Neural crest cell (in vitro differentiated cells): ENCODE measurements around the gene DNASE2. TPM values are rescaled to one million over a fixed set of nuclear protein-coding genes. Genes with fewer than 3 reads are reported as not detected.
A peak's percentile ranks its signal among the peaks of the same experiment; 100 is the strongest.
"Not testable (repeated sequence)": the region's sequence is repeated elsewhere in the genome, so short reads cannot be mapped to it uniquely, and the experiment has no call there.

Source experiments
- DNase-seq: peaks from one replicate; pipeline ENCODE4 v3.0.0; 2021; ENCODE audit warnings: low read depth, mixed read lengths, low spot score
- H3K27ac Mint-ChIP-seq: one replicate; pipeline ENCODE4 v1.8.0; 2021; ENCODE audit warnings: mild to moderate bottlenecking, mixed read lengths; ENCODE audit not compliant: unreplicated experiment
- H3K27me3 Mint-ChIP-seq: 2 replicates; pipeline ENCODE4 v1.8.0; 2021; ENCODE audit warnings: low read depth, mild to moderate bottlenecking, mixed read lengths
- H3K36me3 Mint-ChIP-seq: 2 replicates; pipeline ENCODE4 v1.8.0; 2021; ENCODE audit warnings: low read depth, mild to moderate bottlenecking, mixed read lengths
- H3K4me1 Mint-ChIP-seq: 2 replicates; pipeline ENCODE4 v1.8.0; 2021; ENCODE audit warnings: mixed read lengths
- H3K4me3 Mint-ChIP-seq: one replicate; pipeline ENCODE4 v1.8.0; 2021; ENCODE audit warnings: mild to moderate bottlenecking, mixed read lengths
- H3K9me3 Mint-ChIP-seq: 2 replicates; pipeline ENCODE4 v1.8.0; 2021; ENCODE audit warnings: mixed read lengths
- total RNA-seq: library from RNA; stranded (reverse); gene quantifications from 2 replicates; pipeline ENCODE4 v1.2.1, GENCODE V29; 2021
- TF ChIP-seq, protein P1 (sequence below): fragments of 200-600 bp; sonication (generic); conservative IDR thresholded peaks from 2 replicates; pipeline ENCODE4 v1.5.0; 2021; ENCODE audit warnings: antibody characterized with exemption, mild to moderate bottlenecking

The DNASE2 gene
- total RNA-seq, 1 donor from 2014 or later = 11.2 TPM

DNA sequence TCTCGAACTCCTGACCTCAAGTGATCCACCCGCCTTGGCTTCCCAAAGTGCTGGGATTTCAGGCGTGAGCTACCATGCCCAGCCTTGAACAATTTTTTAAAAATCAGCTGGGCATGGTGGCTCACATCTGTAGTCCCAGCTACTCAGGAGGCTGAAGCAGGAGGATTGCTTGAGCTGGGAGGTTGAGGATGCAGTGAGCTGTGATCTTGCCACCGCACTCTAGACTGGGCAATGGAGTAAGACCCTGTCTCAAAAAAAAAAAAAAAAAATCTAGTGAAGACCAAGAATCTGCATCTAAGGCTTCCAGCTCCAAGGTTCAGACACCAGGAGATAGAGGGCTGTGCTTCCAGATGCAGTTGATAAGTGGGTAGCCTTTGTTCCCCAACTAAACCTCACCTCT is 17.1 kb downstream of the DNASE2 start:
- H3K9me3 Mint-ChIP-seq = no peaks in the 10 kb centered on the region
- TF ChIP-seq, protein P1, sequence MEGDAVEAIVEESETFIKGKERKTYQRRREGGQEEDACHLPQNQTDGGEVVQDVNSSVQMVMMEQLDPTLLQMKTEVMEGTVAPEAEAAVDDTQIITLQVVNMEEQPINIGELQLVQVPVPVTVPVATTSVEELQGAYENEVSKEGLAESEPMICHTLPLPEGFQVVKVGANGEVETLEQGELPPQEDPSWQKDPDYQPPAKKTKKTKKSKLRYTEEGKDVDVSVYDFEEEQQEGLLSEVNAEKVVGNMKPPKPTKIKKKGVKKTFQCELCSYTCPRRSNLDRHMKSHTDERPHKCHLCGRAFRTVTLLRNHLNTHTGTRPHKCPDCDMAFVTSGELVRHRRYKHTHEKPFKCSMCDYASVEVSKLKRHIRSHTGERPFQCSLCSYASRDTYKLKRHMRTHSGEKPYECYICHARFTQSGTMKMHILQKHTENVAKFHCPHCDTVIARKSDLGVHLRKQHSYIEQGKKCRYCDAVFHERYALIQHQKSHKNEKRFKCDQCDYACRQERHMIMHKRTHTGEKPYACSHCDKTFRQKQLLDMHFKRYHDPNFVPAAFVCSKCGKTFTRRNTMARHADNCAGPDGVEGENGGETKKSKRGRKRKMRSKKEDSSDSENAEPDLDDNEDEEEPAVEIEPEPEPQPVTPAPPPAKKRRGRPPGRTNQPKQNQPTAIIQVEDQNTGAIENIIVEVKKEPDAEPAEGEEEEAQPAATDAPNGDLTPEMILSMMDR = no peak
- no peaks in the 10 kb centered on the region for H3K27me3 Mint-ChIP-seq
- no peak for DNase-seq
- peaks cover 9% of the 10 kb centered on the region for H3K4me1 Mint-ChIP-seq
- H3K27ac Mint-ChIP-seq = no peak overlapping the region
- H3K4me3 Mint-ChIP-seq = peak overlapping the region; percentile 19
- H3K36me3 Mint-ChIP-seq = peaks cover 3% of the 10 kb centered on the region

DNA sequence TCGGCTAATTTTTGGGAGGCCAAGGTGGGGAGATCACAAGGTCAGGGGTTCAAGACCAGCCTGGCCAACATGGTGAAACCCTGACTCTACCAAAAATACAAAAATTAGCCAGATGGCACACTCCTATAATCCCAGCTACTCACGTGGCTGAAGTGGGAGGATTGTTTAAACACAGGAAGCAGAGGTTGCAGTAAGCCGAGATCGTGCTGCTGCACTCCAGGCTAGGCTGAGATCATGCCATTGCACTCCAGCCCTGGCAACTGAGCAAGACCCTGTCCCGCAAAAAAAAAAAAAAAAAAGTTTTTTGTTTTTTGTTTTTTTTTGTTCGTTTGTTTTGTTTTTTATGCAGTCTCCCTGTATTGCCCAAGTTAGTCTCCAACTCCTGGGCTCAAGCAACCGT is 21.7 kb downstream of the DNASE2 start:
- no peak overlapping the region for H3K4me3 Mint-ChIP-seq
- no peaks in the 10 kb centered on the region for H3K27me3 Mint-ChIP-seq
- no peak for DNase-seq
- H3K27ac Mint-ChIP-seq = no peak overlapping the region
- TF ChIP-seq, protein P1 = no peak
- no peaks in the 10 kb centered on the region for H3K4me1 Mint-ChIP-seq
- H3K36me3 Mint-ChIP-seq = peaks cover 3% of the 10 kb centered on the region
- no peaks in the 10 kb centered on the region for H3K9me3 Mint-ChIP-seq

GRCh38 chr19:12858041-12858928 is 23.0 kb downstream of the DNASE2 start:
- TF ChIP-seq, protein P1 = no peak
- H3K9me3 Mint-ChIP-seq = no peaks in the 10 kb centered on the region
- H3K4me3 Mint-ChIP-seq = no peak overlapping the region
- no peaks in the 10 kb centered on the region for H3K4me1 Mint-ChIP-seq
- H3K27ac Mint-ChIP-seq = no peak overlapping the region
- no peaks in the 10 kb centered on the region for H3K27me3 Mint-ChIP-seq
- DNase-seq = no peak
- H3K36me3 Mint-ChIP-seq = peaks cover 4% of the 10 kb centered on the region

DNA sequence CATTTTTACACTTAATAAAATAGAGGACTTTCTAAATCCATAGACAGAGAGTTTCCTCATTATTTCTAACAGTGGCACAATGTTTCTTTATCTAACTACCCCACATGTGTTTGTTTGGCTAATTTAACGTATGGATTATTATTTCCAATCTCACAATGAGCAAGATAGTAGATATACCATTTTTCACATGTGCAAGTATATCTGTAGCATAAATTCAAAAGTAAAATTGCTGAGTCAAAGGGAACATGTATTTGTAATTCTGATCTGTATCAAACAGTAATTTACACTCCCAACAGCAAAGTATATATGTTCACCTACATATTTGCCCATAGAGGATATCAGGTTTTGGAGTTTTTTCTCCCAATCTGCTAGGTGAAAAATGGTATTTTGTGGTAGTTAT is 24.6 kb downstream of the DNASE2 start:
- Mint-ChIP-seq H3K4me1 (no peaks in the 10 kb centered on the region), H3K27me3 (no peaks in the 10 kb centered on the region), H3K4me3 (no peak overlapping the region), H3K36me3 (peaks cover 4% of the 10 kb centered on the region), H3K27ac (no peak overlapping the region), H3K9me3 (no peaks in the 10 kb centered on the region)
- TF ChIP-seq, protein P1 = no peak
- no peak for DNase-seq

- Mint-ChIP-seq H3K9me3 (no peaks in the 10 kb centered on the region), H3K36me3 (no peaks in the 10 kb centered on the region), H3K4me3 (no peak overlapping the region), H3K4me1 (peaks cover 7% of the 10 kb centered on the region), H3K27me3 (peaks cover 13% of the 10 kb centered on the region), H3K27ac (no peak overlapping the region)
- TF ChIP-seq, protein P1 = peak; percentile 99
- peak; percentile 98 for DNase-seq
Measured at GRCh38 chr19:12847159-12848139, 33.8 kb downstream of the DNASE2 start.

- DNase-seq, H3K4me3 Mint-ChIP-seq, H3K9me3 Mint-ChIP-seq, H3K36me3 Mint-ChIP-seq, H3K27ac Mint-ChIP-seq: not testable (repeated sequence)
- peaks cover 17% of the 10 kb centered on the region for H3K27me3 Mint-ChIP-seq
- peaks cover 11% of the 10 kb centered on the region for H3K4me1 Mint-ChIP-seq
Measured at GRCh38 chr19:12846613-12847012, 34.6 kb downstream of the DNASE2 start.
